Panc1 (cell line): ENCODE data around the gene ZNF681. TPM values are rescaled to one million over a fixed set of nuclear protein-coding genes. Genes with fewer than 3 reads are reported as not detected.

Source experiments
- ATAC-seq: fragments of 200-7000 bp; cut with Tn5 transposase; 2 replicates; pipeline ENCODE4 v1.9.1; 2020; ENCODE audit warnings: mild to moderate bottlenecking, moderate library complexity
- BruUV-seq: library from RNA; stranded (reverse); fragments of 400-500 nt; replicated peaks from 2 replicates; lab custom pipeline; 2021; lab: Mats Ljungman, UMichigan
- CTCF ChIA-PET: fragments of 300-600 bp; sonication (Branson Sonifier 250); formaldehyde crosslinking; loops from one replicate; lab custom pipeline; 2022; ENCODE audit warnings: antibody characterized with exemption; lab: Charles Lee
- POLR2A ChIA-PET: fragments of 300-600 bp; sonication (Branson Sonifier 250); formaldehyde crosslinking; loops from one replicate; lab custom pipeline; 2022; ENCODE audit warnings: antibody characterized with exemption; lab: Charles Lee
- DNase-seq: peaks from one replicate; pipeline ENCODE4 v3.0.0-alpha.2; 2010; ENCODE audit warnings: low read depth, low spot score
- H3K27ac ChIP-seq: 2 replicates; pipeline ENCODE4 v1.5.1; 2011; ENCODE audit warnings: mild to moderate bottlenecking, low read length, inconsistent platforms
- H3K27me3 ChIP-seq: fragments of 200-500 bp; sonication (Bioruptor generic); 2 replicates; pipeline ENCODE4 v1.6.0; 2014; ENCODE audit warnings: low read length, inconsistent platforms; ENCODE audit not compliant: control insufficient read depth, insufficient read depth
- H3K36me3 ChIP-seq: fragments of 200-500 bp; sonication (Bioruptor generic); 2 replicates; pipeline ENCODE4 v1.5.1; 2014; ENCODE audit warnings: inconsistent platforms, mild to moderate bottlenecking, low read length, moderate library complexity; ENCODE audit not compliant: control insufficient read depth, insufficient read depth
- H3K4me1 ChIP-seq: 2 replicates; pipeline ENCODE4 v1.5.1; 2011; ENCODE audit warnings: inconsistent platforms, mild to moderate bottlenecking, low read length, moderate library complexity; ENCODE audit not compliant: control insufficient read depth, insufficient read depth
- H3K4me3 ChIP-seq, 2 experiments: 2 replicates each; pipeline ENCODE4 v1.5.1; 2011 to 2012; ENCODE audit warnings: low read depth in 2 of 2, low read length in 2 of 2, mild to moderate bottlenecking in 2 of 2, inconsistent platforms in 1 of 2, moderate library complexity in 1 of 2
- H3K9me3 ChIP-seq: fragments of 200-500 bp; sonication (Bioruptor generic); 2 replicates; pipeline ENCODE4 v1.5.1; 2014; ENCODE audit warnings: low read depth, mild to moderate bottlenecking, inconsistent platforms, low read length, moderate library complexity; ENCODE audit not compliant: control insufficient read depth, insufficient read depth
- POLR2AphosphoS5 ChIP-seq: IDR thresholded peaks from 2 replicates; pipeline ENCODE4 v1.6.1; 2012; ENCODE audit warnings: mild to moderate bottlenecking, low read depth, low read length, moderate library complexity
- SIN3A ChIP-seq: IDR thresholded peaks from 2 replicates; pipeline ENCODE4 v1.6.1; 2012; ENCODE audit warnings: low read depth, mild to moderate bottlenecking, low read length, moderate library complexity, borderline replicate concordance; ENCODE audit not compliant: insufficient read depth
- TCF7L2 ChIP-seq: IDR thresholded peaks from 2 replicates; pipeline ENCODE4 v1.6.1; 2011; ENCODE audit warnings: mild to moderate bottlenecking, low read depth, low read length, inconsistent platforms
- in situ Hi-C: cut with HindIII; loops from 2 replicates; pipeline ENCODE4 v1.10.0; 2016; ENCODE audit warnings: low sequenced_read_pairs, low pct_unique_long_range_greater_than_20kb
- intact Hi-C: fragments of 100-400 bp; cut with micrococcal nuclease; formaldehyde crosslinking; loops from one replicate; pipeline ENCODE4 v1.10.0; 2022; ENCODE audit not compliant: unreplicated experiment
- total RNA-seq: library from RNA; stranded (reverse); gene quantifications from one replicate; pipeline ENCODE4 v1.2.1, GENCODE V29; 2021; ENCODE audit not compliant: unreplicated experiment
- TF ChIP-seq, protein P1 (sequence below), 2 experiments: IDR thresholded peaks; 2 replicates each; pipeline ENCODE4 v1.6.1; 2011 to 2012; ENCODE audit warnings: low read depth in 2 of 2, control low read depth in 1 of 2, low read length in 1 of 2, mild to moderate bottlenecking in 1 of 2, moderate library complexity in 1 of 2; ENCODE audit not compliant: insufficient read depth in 1 of 2
- TF ChIP-seq, protein P2 (sequence below): fragments of 450-650 bp; IDR thresholded peaks from 2 replicates; pipeline ENCODE4 v1.5.1; 2017; ENCODE audit warnings: mild to moderate bottlenecking

The ZNF681 gene
- total RNA-seq, 1 experiment from 2014 or later, result 2.0 TPM

GRCh38 chr19:23716792-23717191, 41.9 kb downstream of the ZNF681 start:
- in situ Hi-C loops (no loop called here), intact Hi-C loops (no loop called here)
- BruUV-seq, result no TSS peak
- no peak overlapping the region for H3K4me3 ChIP-seq
- no peaks in the 10 kb centered on the region for H3K9me3 ChIP-seq
- CTCF ChIA-PET, result no interaction called here
- ATAC-seq (no peak), DNase-seq (no peak)
- TF ChIP-seq, protein P1, sequence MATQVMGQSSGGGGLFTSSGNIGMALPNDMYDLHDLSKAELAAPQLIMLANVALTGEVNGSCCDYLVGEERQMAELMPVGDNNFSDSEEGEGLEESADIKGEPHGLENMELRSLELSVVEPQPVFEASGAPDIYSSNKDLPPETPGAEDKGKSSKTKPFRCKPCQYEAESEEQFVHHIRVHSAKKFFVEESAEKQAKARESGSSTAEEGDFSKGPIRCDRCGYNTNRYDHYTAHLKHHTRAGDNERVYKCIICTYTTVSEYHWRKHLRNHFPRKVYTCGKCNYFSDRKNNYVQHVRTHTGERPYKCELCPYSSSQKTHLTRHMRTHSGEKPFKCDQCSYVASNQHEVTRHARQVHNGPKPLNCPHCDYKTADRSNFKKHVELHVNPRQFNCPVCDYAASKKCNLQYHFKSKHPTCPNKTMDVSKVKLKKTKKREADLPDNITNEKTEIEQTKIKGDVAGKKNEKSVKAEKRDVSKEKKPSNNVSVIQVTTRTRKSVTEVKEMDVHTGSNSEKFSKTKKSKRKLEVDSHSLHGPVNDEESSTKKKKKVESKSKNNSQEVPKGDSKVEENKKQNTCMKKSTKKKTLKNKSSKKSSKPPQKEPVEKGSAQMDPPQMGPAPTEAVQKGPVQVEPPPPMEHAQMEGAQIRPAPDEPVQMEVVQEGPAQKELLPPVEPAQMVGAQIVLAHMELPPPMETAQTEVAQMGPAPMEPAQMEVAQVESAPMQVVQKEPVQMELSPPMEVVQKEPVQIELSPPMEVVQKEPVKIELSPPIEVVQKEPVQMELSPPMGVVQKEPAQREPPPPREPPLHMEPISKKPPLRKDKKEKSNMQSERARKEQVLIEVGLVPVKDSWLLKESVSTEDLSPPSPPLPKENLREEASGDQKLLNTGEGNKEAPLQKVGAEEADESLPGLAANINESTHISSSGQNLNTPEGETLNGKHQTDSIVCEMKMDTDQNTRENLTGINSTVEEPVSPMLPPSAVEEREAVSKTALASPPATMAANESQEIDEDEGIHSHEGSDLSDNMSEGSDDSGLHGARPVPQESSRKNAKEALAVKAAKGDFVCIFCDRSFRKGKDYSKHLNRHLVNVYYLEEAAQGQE (IDR thresholded peaks at IDR 0.05; ENCODE audit: insufficient read depth in 1 of 2, low read depth in 2 of 2, low read length in 1 of 2), result no peak
- TF ChIP-seq SIN3A (no peak), TCF7L2 (no peak), POLR2AphosphoS5 (no peak)
- TF ChIP-seq, protein P2, sequence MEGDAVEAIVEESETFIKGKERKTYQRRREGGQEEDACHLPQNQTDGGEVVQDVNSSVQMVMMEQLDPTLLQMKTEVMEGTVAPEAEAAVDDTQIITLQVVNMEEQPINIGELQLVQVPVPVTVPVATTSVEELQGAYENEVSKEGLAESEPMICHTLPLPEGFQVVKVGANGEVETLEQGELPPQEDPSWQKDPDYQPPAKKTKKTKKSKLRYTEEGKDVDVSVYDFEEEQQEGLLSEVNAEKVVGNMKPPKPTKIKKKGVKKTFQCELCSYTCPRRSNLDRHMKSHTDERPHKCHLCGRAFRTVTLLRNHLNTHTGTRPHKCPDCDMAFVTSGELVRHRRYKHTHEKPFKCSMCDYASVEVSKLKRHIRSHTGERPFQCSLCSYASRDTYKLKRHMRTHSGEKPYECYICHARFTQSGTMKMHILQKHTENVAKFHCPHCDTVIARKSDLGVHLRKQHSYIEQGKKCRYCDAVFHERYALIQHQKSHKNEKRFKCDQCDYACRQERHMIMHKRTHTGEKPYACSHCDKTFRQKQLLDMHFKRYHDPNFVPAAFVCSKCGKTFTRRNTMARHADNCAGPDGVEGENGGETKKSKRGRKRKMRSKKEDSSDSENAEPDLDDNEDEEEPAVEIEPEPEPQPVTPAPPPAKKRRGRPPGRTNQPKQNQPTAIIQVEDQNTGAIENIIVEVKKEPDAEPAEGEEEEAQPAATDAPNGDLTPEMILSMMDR, result no peak
- no peaks in the 10 kb centered on the region for H3K4me1 ChIP-seq
- H3K27ac ChIP-seq, result no peak overlapping the region
- POLR2A ChIA-PET, result interaction anchor here (0.7 kb wide), 1 partner anchor 22 kb away, joined by 5 read pairs; no protein-coding TSS in a partner anchor
- H3K36me3 ChIP-seq, result no peaks in the 10 kb centered on the region
- no peaks in the 10 kb centered on the region for H3K27me3 ChIP-seq

DNA sequence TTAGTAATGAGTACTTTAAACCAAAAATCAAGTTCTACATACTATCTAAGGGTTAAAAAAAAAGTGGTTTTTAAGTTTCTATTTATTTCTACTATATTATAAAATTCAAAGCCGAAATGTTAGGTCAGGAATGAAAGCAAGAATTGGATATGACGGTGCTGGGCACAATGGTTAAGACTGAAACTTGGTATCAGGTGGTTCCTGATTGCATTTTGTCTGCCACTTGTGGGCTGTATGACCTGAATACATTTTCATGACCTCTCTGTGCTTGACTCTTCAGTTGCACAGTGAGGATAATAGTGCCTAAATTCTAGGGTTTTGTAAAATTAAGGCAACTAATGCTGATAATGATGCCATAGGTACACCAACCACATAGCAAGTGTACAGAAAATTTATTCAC, 49.3 kb downstream of the ZNF681 start:
- Histone ChIP-seq H3K9me3 (no peaks in the 10 kb centered on the region), H3K4me1 (no peaks in the 10 kb centered on the region), H3K27ac (no peak overlapping the region), H3K36me3 (no peaks in the 10 kb centered on the region), H3K4me3 (no peak overlapping the region), H3K27me3 (no peaks in the 10 kb centered on the region)
- intact Hi-C loops (no loop called here), in situ Hi-C loops (no loop called here)
- DNase-seq, result no peak
- TF ChIP-seq, protein P2, result no peak
- TF ChIP-seq POLR2AphosphoS5, result no peak
- CTCF ChIA-PET, result interaction anchor here (0.6 kb wide), 1 partner anchor 322 kb away, joined by 9 read pairs; no protein-coding TSS in a partner anchor
- no TSS peak for BruUV-seq
- no peak for ATAC-seq
- POLR2A ChIA-PET, result no interaction called here
